HEK293 (cell line): Measurements from ENCODE around the gene SLC1A1.

Experiments used
- BCL11B ChIP-seq: fragments of 450-650 bp; formaldehyde crosslinking; IDR thresholded peaks from 2 replicates; pipeline ENCODE4 v1.5.1; 2016; ENCODE audit warnings: low read depth, missing biosample characterization, missing genetic modification characterization
- CTCF ChIP-seq: fragments of 450-650 bp; formaldehyde crosslinking; IDR thresholded peaks from 2 replicates; pipeline ENCODE4 v1.5.1; 2016; ENCODE audit warnings: missing biosample characterization, missing genetic modification characterization
- SP2 ChIP-seq: fragments of 450-650 bp; formaldehyde crosslinking; IDR thresholded peaks from 2 replicates; pipeline ENCODE4 v1.5.1; 2016; ENCODE audit warnings: missing biosample characterization, missing genetic modification characterization
- ZBTB21 ChIP-seq: fragments of 450-650 bp; formaldehyde crosslinking; IDR thresholded peaks from 2 replicates; pipeline ENCODE4 v1.5.1; 2017; ENCODE audit warnings: missing biosample characterization, missing genetic modification characterization
- ZFP3 ChIP-seq: fragments of 450-650 bp; formaldehyde crosslinking; IDR thresholded peaks from 2 replicates; pipeline ENCODE4 v1.5.1; 2016; ENCODE audit warnings: low read depth, missing biosample characterization, missing genetic modification characterization

GRCh38 chr9:4549751-4550295 lies 59.6 kb downstream of the SLC1A1 start:
- no peak for TF ChIP-seq BCL11B (tag by site-specific recombination)
- TF ChIP-seq CTCF (tag by site-specific recombination) = no peak
- TF ChIP-seq ZBTB21 (tag by site-specific recombination) = no peak
- no peak for TF ChIP-seq SP2 (tag by site-specific recombination)
- no peak for TF ChIP-seq ZFP3 (tag by site-specific recombination)
